Activated T-cell treated with anti-CD3 and anti-CD28 coated beads for 24 hours (primary cell): ENCODE results near the gene CCDC24.

ENCODE experiments used
- DNase-seq: peaks from one replicate; pipeline ENCODE4 v3.0.0-alpha.2; 2020; ENCODE audit warnings: low read depth

CCDC24 gene

GRCh38 chr1:44044071-44044801 lies 52.8 kb downstream of the CCDC24 start:
- no peak for DNase-seq

DNA sequence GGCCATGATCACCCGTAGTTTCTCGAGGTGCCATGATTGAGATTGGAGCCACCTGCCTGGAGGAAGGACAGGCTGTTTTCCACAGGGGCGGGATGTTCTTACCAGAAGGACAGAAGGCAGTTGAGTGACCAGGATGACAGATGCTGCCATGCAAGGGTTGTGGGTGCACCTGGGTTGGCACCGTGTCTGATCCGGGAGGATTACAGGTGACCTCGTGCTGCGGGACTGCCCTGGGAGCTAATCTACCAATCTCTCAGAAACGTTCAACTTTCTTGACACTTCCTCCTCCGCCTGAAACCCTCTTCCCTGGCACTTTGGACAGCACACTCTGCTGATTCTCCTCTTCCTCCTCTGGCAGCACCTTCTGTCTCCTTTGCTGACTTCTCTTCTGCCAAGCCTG lies 53.7 kb downstream of the CCDC24 start:
- DNase-seq = no peak
